NCI-H1436 (cell line): Measurements from ENCODE around the gene MYCBP2.
"Not testable (repeated sequence)": the region's sequence is repeated elsewhere in the genome, so short reads cannot be mapped to it uniquely, and the experiment has no call there.

Experiments used
- DNase-seq: peaks from one replicate; lab custom pipeline; 2025; lab: John Stamatoyannopoulos, UW

Gene MYCBP2

GRCh38 chr13:77326905-77327604 is at the start of gene MYCBP2:
Gene MYCBP2 (minus strand): TSS chr13:77327094. CDS start chr13:77326775, 319 bp downstream.
- peak; percentile 98 for DNase-seq

GRCh38 chr13:77375560-77376108 is 48.7 kb upstream of the MYCBP2 start:
- no peak for DNase-seq

GRCh38 chr13:77374786-77375185 is 47.9 kb upstream of the MYCBP2 start:
- no peak for DNase-seq

- no peak for DNase-seq
These were observed 47.4 kb upstream of the MYCBP2 start for GRCh38 chr13:77374339-77374738.

GRCh38 chr13:77373502-77373901 is 46.6 kb upstream of the MYCBP2 start:
- no peak for DNase-seq

GRCh38 chr13:77372275-77372674 is 45.4 kb upstream of the MYCBP2 start:
- no peak for DNase-seq

GRCh38 chr13:77370888-77371287 is 44.0 kb upstream of the MYCBP2 start:
- DNase-seq: no peak

- no peak for DNase-seq
These were observed 35.3 kb upstream of the MYCBP2 start for GRCh38 chr13:77362166-77362565.

- no peak for DNase-seq
These were observed 33.3 kb upstream of the MYCBP2 start for GRCh38 chr13:77360032-77360685.

GRCh38 chr13:77359171-77359570 is 32.3 kb upstream of the MYCBP2 start:
- no peak for DNase-seq

- no peak for DNase-seq
These were observed 31.1 kb upstream of the MYCBP2 start for GRCh38 chr13:77358001-77358400.

GRCh38 chr13:77356155-77356554 is 29.3 kb upstream of the MYCBP2 start:
- DNase-seq: no peak

- DNase-seq: no peak
These were observed 27.1 kb upstream of the MYCBP2 start for GRCh38 chr13:77353995-77354394.

GRCh38 chr13:77351315-77351714 is 24.4 kb upstream of the MYCBP2 start:
- no peak for DNase-seq

GRCh38 chr13:77350811-77351210 is 23.9 kb upstream of the MYCBP2 start:
- no peak for DNase-seq

GRCh38 chr13:77349365-77349764 is 22.5 kb upstream of the MYCBP2 start:
- no peak for DNase-seq

GRCh38 chr13:77347351-77347750 is 20.5 kb upstream of the MYCBP2 start:
- not testable (repeated sequence) for DNase-seq

GRCh38 chr13:77345150-77345780 is 18.4 kb upstream of the MYCBP2 start:
- DNase-seq: peak; percentile 83

- DNase-seq: no peak
These were observed 16.9 kb upstream of the MYCBP2 start for GRCh38 chr13:77343841-77344240.

- DNase-seq: no peak
These were observed 12.5 kb upstream of the MYCBP2 start for GRCh38 chr13:77339408-77339807.

GRCh38 chr13:77338961-77339401 is 12.1 kb upstream of the MYCBP2 start:
- no peak for DNase-seq

GRCh38 chr13:77338329-77338728 is 11.4 kb upstream of the MYCBP2 start:
- DNase-seq: no peak

- DNase-seq: no peak
These were observed 10.3 kb upstream of the MYCBP2 start for GRCh38 chr13:77337159-77337558.
